Thyroid gland (tissue), 4 donors: ENCODE data around the gene CS. TPM values are rescaled to one million over a fixed set of nuclear protein-coding genes. Genes with fewer than 3 reads are reported as not detected.
"Not testable (repeated sequence)": the region's sequence is repeated elsewhere in the genome, so short reads cannot be mapped to it uniquely, and the experiment has no call there.

Source experiments
- DNase-seq, 2 donors: peaks; one replicate each; pipeline ENCODE4 v3.0.0-alpha.2; 2019
- H3K27ac ChIP-seq, 3 donors: fragments of 200-600 bp; sonication (generic); 1 replicate in 2 of 3; 2 replicates in 1 of 3; pipeline ENCODE4 v1.5.1; 2016 to 2019; ENCODE audit warnings: mild to moderate bottlenecking in 1 of 3, moderate library complexity in 1 of 3
- H3K27me3 ChIP-seq: fragments of 200-600 bp; sonication (generic); one replicate; pipeline ENCODE4 v1.5.1; 2019
- H3K36me3 ChIP-seq, 2 donors: fragments of 200-600 bp; sonication (generic); one replicate each; pipeline ENCODE4 v1.5.1; 2016 to 2019
- H3K4me1 ChIP-seq, 2 donors: fragments of 200-600 bp; sonication (generic); one replicate each; pipeline ENCODE4 v1.5.1; 2017 to 2019
- H3K4me3 ChIP-seq, 3 donors: fragments of 200-600 bp; sonication (generic); replicated peaks in 1 of 3; 1 replicate in 2 of 3; 2 replicates in 1 of 3; pipeline ENCODE4 v1.5.1; 2016; ENCODE audit warnings: mild to moderate bottlenecking in 1 of 3
- H3K9me3 ChIP-seq: fragments of 200-600 bp; sonication (generic); one replicate; pipeline ENCODE4 v1.5.1; 2017
- CTCF ChIP-seq, 6 experiments: fragments of 200-600 bp in 3 of 6; fragments of 450-650 bp in 3 of 6; sonication (generic) in 3 of 6; IDR thresholded peaks; one replicate each; pipeline ENCODE4 v1.5.1; 2016 to 2019; ENCODE audit warnings: antibody characterized with exemption in 6 of 6, mild to moderate bottlenecking in 2 of 6, inconsistent platforms in 1 of 6, moderate library complexity in 1 of 6
- POLR2A ChIP-seq, 2 donors: fragments of 450-650 bp; IDR thresholded peaks; one replicate each; pipeline ENCODE4 v1.6.1; 2017; ENCODE audit warnings: antibody characterized with exemption in 2 of 2, mild to moderate bottlenecking in 2 of 2, moderate library complexity in 1 of 2
- WGBS, 2 donors: methylation state at CpG; one replicate each; pipeline ENCODE4 v1.1.5; 2017; 5-methylcytosine and 5-hydroxymethylcytosine counted together
- intact Hi-C: fragments of 100-400 bp; cut with DNase I; formaldehyde crosslinking; loops from one replicate; pipeline ENCODE4 v1.15.1; 2023
- total RNA-seq, 4 donors: library from RNA; depleted of rRNA; stranded (reverse); fragments of >200 nt; gene quantifications; one replicate each; pipeline ENCODE4 v1.2.3, GENCODE V29; 2016

The CS gene
- 100 to 1,000 TPM; 110 to 190 (median 118) TPM for total RNA-seq

- DNase-seq: peak; percentile 99 to 100
- Histone ChIP-seq H3K9me3 (no peaks in the 10 kb centered on the region), H3K27me3 (no peaks in the 10 kb centered on the region), H3K4me3 (peak within 1 kb of the TSS; percentile 4 to 86 (median 77)), H3K27ac (peak within 1 kb of the TSS; percentile 90 to 97 (median 91)), H3K4me1 (peaks cover 41 to 50% of the 10 kb centered on the region in 2 donors), H3K36me3 (peaks cover 0 to under 1% of the 10 kb centered on the region in 2 donors)
- TF ChIP-seq POLR2A (IDR thresholded peaks at IDR 0.05) (peak; percentile 60 to 81), CTCF (IDR thresholded peaks at IDR 0.05) (peak in 1 of 6 experiments; percentile 24)
- WGBS, 2 donors: 1% methylated on average over 28 to 45 of the region's 63 CpGs
- intact Hi-C loops: loop anchor here (10.0 kb wide), 1 partner anchor 165 kb away; the partner anchor contains the start of gene SPRYD4
Measured at GRCh38 chr12:56299853-56300643, at the start of gene CS. Gene CS (minus strand): TSS chr12:56300330. CDS start chr12:56300201, 129 bp downstream.

- no peak for DNase-seq
- H3K36me3 ChIP-seq: peaks cover 75 to 76% of the 10 kb centered on the region in 2 donors
- no peaks in the 10 kb centered on the region for H3K4me1 ChIP-seq
- H3K27ac ChIP-seq: no peak overlapping the region
- H3K9me3 ChIP-seq: no peaks in the 10 kb centered on the region
- intact Hi-C loops: no loop called here
- no peak for TF ChIP-seq POLR2A (IDR thresholded peaks at IDR 0.05)
- TF ChIP-seq CTCF (IDR thresholded peaks at IDR 0.05): no peak
- WGBS, 2 donors: 89 to 100% methylated on average over 5 of the region's 5 CpGs
- H3K4me3 ChIP-seq: no peak overlapping the region
- no peaks in the 10 kb centered on the region for H3K27me3 ChIP-seq
Measured at GRCh38 chr12:56348776-56349175, 48.6 kb upstream of the CS start.

- H3K9me3 ChIP-seq, DNase-seq, H3K4me1 ChIP-seq, H3K27me3 ChIP-seq, intact Hi-C loops, H3K4me3 ChIP-seq, H3K27ac ChIP-seq: not testable (repeated sequence)
- 89 to 95% methylated on average over 9 of the region's 9 CpGs for WGBS, 2 donors
- H3K36me3 ChIP-seq: peaks cover 77 to 78% of the 10 kb centered on the region in 2 donors
Measured at GRCh38 chr12:56347255-56347654, 47.1 kb upstream of the CS start.

- Histone ChIP-seq H3K4me1 (no peaks in the 10 kb centered on the region), H3K36me3 (peaks cover 71 to 78% of the 10 kb centered on the region in 2 donors), H3K27ac (no peak overlapping the region), H3K9me3 (no peaks in the 10 kb centered on the region), H3K27me3 (no peaks in the 10 kb centered on the region), H3K4me3 (no peak overlapping the region)
- 83 to 100% methylated on average over 3 to 7 of the region's 7 CpGs for WGBS, 2 donors
- TF ChIP-seq CTCF (IDR thresholded peaks at IDR 0.05) (no peak), POLR2A (IDR thresholded peaks at IDR 0.05) (no peak)
- no peak for DNase-seq
- intact Hi-C loops: no loop called here
Measured at GRCh38 chr12:56346675-56347074, 46.5 kb upstream of the CS start.

GRCh38 chr12:56342290-56342689 is 42.2 kb upstream of the CS start:
- H3K4me1 ChIP-seq, DNase-seq, H3K27ac ChIP-seq, H3K27me3 ChIP-seq, intact Hi-C loops, H3K9me3 ChIP-seq, H3K4me3 ChIP-seq: not testable (repeated sequence)
- 100% methylated on average over 2 of the region's 2 CpGs for WGBS, 2 donors
- H3K36me3 ChIP-seq: peaks cover 36% of the 10 kb centered on the region in 2 donors

GRCh38 chr12:56341616-56342015 is 41.5 kb upstream of the CS start:
- TF ChIP-seq CTCF (IDR thresholded peaks at IDR 0.05) (no peak), POLR2A (IDR thresholded peaks at IDR 0.05) (no peak)
- Histone ChIP-seq H3K4me1 (no peaks in the 10 kb centered on the region), H3K4me3 (no peak overlapping the region), H3K27me3 (no peaks in the 10 kb centered on the region), H3K27ac (no peak overlapping the region), H3K36me3 (peaks cover 29 to 30% of the 10 kb centered on the region in 2 donors), H3K9me3 (no peaks in the 10 kb centered on the region)
- no peak for DNase-seq
- intact Hi-C loops: no loop called here
- WGBS, 2 donors: 41 to 60% methylated on average over 1 of the region's 1 CpG
